ENCODE results near the gene FOXN4. TPM values are rescaled to one million over a fixed set of nuclear protein-coding genes. Genes with fewer than 3 reads are reported as not detected.

FOXN4 gene
- total RNA-seq, 1 donor from 2014 or later: not detected

- TF ChIP-seq CTCF (IDR thresholded peaks at IDR 0.05): no peak
- H3K9me3 ChIP-seq: no peaks in the 10 kb centered on the region
- H3K4me3 ChIP-seq: no peak overlapping the region
- no peak for DNase-seq (ENCODE audit: low spot score in 2 of 2)
- intact Hi-C loops (cut with DNase I): no loop called here
- H3K4me1 ChIP-seq: no peaks in the 10 kb centered on the region
- H3K27ac ChIP-seq: no peak overlapping the region
- H3K27me3 ChIP-seq: no peaks in the 10 kb centered on the region
- peaks cover 29 to 84% of the 10 kb centered on the region in 2 donors for H3K36me3 ChIP-seq
Measured at GRCh38 chr12:109263439-109263838, 45.6 kb downstream of the FOXN4 start.

GRCh38 chr12:109261939-109262338 lies 47.1 kb downstream of the FOXN4 start:
- H3K9me3 ChIP-seq: no peaks in the 10 kb centered on the region
- no peak overlapping the region for H3K27ac ChIP-seq
- DNase-seq (ENCODE audit: low spot score in 2 of 2): no peak
- no peaks in the 10 kb centered on the region for H3K4me1 ChIP-seq
- intact Hi-C loops (cut with DNase I): no loop called here
- no peaks in the 10 kb centered on the region for H3K27me3 ChIP-seq
- TF ChIP-seq CTCF (IDR thresholded peaks at IDR 0.05): no peak
- H3K4me3 ChIP-seq: no peak overlapping the region
- H3K36me3 ChIP-seq: peaks cover 29 to 90% of the 10 kb centered on the region in 2 donors

DNA sequence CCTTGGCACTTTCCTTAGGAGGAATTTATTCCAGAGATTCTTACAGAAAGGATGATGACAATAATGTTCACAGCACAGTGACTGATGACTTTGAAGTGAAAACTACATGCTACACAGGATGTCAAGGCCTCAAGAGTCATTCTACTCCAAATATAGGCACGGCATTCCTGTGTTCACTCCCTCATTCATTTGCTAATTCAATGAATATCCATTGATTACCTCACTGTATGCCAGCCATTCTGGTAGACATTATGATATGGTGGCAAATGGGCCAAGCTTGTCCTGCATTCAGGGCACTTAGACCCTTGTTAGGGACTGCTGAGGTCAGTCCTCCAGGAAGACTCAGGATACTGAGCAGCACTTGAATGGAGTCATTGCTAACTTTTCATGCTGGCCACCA lies 48.0 kb downstream of the FOXN4 start:
- no peak for DNase-seq (ENCODE audit: low spot score in 2 of 2)
- TF ChIP-seq CTCF (IDR thresholded peaks at IDR 0.05): no peak
- Histone ChIP-seq H3K4me3 (no peak overlapping the region), H3K36me3 (peaks cover 28 to 94% of the 10 kb centered on the region in 2 donors), H3K27me3 (no peaks in the 10 kb centered on the region), H3K27ac (no peak overlapping the region), H3K9me3 (no peaks in the 10 kb centered on the region), H3K4me1 (no peaks in the 10 kb centered on the region)
- intact Hi-C loops (cut with DNase I): no loop called here

GRCh38 chr12:109259545-109259895 lies 49.6 kb downstream of the FOXN4 start:
- no peak for TF ChIP-seq CTCF (IDR thresholded peaks at IDR 0.05)
- Histone ChIP-seq H3K27ac (no peak overlapping the region), H3K27me3 (no peaks in the 10 kb centered on the region), H3K36me3 (peaks cover 21 to 91% of the 10 kb centered on the region in 2 donors), H3K4me1 (no peaks in the 10 kb centered on the region), H3K4me3 (no peak overlapping the region), H3K9me3 (no peaks in the 10 kb centered on the region)
- no peak for DNase-seq (ENCODE audit: low spot score in 2 of 2)
- intact Hi-C loops (cut with DNase I): no loop called here

DNA sequence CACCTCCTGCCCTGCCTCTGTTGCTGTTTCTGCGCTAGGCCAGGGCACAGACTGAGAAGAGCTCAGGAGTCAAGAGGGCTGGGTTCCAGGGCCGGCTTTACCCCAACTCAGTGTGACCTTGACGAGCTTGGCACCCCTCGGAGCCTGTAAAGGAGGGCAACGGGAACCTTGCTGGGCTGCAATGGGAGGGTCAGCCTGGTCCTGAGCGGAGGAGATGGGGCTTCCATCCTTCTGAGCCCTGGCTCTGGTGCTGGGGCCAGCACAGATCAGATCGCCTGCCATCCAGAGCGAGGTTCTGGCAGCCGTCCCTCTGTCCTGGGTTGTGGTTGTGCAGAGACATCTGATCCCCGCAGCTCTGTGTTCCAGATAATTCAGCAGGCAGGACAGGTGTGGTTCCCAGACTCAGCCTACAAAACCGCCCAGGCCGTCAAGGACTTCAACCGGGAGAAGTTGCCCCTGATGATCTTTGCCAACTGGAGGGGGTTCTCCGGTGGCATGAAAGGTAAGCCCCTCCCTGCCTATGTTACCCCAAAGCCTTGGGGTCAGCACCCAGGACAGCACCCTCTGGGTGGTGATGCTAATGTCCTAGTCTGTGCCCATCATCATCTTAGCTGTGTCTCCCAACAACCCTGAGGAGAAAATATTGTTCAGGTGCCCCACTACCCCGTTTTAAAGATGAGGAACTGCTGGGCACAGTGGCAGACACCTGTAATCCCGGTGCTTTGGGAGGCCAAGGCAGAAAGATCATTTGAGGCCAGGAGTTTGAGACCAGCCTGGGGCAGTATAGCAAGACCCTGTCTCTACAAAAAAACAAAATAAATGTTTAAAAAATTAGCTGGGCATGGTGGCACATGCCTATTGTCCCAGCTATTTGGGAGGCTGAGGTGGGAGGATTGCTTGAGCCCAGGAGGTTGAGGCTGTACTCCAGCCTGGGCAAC lies 50.2 kb downstream of the FOXN4 start:
- no peak for DNase-seq (ENCODE audit: low spot score in 2 of 2)
- Histone ChIP-seq H3K4me1 (no peaks in the 10 kb centered on the region), H3K9me3 (peaks cover 0 to 3% of the 10 kb centered on the region in 2 donors), H3K36me3 (peaks cover 26 to 91% of the 10 kb centered on the region in 2 donors), H3K4me3 (no peak overlapping the region), H3K27ac (no peak overlapping the region), H3K27me3 (no peaks in the 10 kb centered on the region)
- TF ChIP-seq CTCF (IDR thresholded peaks at IDR 0.05): no peak
- intact Hi-C loops (cut with DNase I): no loop called here
